MV-4-11 (cell line): ENCODE results near the gene OIP5.
"Not testable (repeated sequence)": the region's sequence is repeated elsewhere in the genome, so short reads cannot be mapped to it uniquely, and the experiment has no call there.

Experiments
- DNase-seq: peaks from one replicate; lab custom pipeline; 2025; lab: John Stamatoyannopoulos, UW

OIP5 gene

DNA sequence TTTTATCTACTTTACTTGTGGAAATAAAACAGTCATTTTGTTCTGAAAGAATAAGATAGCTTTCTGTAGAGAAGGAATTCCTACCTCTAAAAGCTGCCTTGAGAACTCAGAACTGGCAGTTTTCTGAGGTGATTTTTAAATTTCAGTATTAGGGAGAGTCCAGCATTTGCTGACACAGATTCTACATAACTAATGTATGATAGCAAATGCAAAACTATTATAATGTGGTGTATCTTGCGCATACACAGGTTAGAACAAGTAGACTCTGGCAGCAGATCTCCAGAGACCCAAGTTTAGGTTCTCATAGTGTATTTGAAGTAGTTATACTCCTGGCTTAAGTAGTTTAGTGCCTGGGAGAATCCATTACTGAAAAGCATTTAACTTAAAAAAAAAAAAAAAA, 30.8 kb downstream of the OIP5 start:
- DNase-seq, result no peak

DNA sequence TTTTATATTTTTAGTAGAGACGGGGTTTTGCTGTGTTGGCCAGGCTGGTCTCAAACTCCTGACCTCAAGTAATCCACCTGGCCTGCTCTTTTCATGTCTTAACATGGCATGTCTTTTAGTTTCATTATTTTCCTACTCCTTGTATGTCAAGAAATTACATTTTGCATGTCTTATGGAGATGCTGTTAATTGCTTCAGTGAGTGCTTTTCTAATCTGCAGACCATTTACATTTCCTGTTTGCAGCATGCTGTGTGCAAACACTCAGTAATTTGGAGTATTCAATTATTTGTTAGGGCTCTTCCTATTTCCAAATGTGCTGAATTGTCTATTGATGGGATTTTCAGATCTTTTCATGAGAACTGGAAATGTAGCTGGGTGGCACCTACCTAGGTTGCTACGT, 31.3 kb downstream of the OIP5 start:
- DNase-seq, result not testable (repeated sequence)

DNA sequence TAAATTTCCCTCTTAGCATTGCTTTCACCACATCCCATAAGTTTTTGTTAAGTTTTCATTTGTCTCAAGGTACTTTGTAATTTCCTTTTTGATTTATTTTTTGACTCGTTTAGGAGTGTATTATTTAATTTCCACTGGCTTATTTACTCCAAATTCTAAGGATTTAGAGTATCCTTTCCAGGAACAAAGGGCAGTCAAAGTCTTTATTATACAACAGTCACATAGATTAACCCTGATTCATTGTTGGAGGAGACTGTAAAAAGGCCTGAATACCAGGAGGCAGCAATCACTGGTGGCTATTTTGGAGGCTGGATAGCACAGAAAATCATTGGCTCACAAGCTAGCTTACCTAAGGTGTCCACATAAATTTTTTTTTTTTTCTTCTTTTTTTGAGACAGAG, 39.9 kb downstream of the OIP5 start:
- no peak for DNase-seq

DNA sequence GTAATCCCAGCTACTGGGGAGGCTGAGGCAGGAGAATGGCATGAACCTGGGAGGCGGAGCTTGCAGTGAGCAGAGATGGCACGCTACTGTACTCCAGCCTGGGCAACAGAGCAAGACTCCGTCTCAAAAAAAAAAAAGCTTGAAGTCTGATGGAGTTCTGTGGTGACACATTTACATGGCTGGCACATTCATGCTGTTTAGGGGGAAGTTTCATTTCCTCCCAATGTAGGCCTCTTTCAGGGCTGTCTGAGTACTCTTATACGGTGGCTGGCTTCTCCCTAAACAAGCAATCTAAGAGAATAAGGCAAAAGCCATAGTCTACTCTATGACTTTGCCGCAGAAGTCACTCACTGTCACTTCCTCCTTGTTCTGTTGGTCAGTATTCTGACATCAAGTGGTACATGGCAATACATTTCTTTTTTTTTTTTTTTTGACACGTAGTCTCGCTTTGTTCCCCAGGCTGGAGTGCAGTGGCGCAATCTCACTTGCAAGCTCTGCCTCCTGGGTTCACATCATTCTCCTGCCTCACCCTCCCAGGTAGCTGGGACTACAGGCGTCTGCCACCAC, 41.2 kb downstream of the OIP5 start:
- DNase-seq, result peak; percentile 99

DNA sequence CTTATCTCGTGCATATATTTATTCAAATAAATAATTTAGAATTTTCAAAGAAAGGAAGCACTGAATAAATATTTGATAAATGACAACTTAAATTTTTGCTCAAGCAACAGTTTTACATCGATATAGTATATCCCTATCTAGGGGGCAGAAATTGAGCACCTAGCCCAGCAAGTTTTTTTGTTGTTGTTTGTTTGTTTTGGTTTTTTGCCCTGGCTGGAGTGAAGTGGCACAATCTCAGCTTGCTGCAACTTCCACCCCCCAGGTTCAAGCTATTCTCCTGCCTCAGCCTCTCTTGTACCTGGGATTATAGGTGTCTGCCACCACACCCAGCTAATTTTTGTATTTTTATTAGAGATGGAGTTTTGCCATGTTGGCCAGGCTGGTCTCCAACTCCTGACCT, 42.4 kb downstream of the OIP5 start:
- DNase-seq, result no peak

DNA sequence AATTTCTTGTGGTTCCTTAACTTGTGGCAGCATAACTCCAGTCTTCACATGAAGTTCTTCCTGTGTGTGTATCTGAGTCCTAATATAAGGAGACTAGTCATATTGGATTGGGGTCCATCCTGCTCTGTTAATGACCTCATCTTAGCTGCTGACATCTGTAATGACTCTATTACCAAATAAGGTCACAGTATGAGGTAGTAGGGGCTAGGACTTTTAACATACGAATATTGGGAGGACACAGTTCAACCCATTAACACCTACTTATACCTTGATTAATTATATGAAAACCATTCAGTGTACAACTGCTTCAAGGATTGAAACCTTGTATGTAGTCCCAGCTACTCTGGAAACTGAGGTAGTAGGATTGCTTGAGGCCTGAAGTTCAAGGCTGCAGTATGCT, 43.9 kb downstream of the OIP5 start:
- no peak for DNase-seq

DNA sequence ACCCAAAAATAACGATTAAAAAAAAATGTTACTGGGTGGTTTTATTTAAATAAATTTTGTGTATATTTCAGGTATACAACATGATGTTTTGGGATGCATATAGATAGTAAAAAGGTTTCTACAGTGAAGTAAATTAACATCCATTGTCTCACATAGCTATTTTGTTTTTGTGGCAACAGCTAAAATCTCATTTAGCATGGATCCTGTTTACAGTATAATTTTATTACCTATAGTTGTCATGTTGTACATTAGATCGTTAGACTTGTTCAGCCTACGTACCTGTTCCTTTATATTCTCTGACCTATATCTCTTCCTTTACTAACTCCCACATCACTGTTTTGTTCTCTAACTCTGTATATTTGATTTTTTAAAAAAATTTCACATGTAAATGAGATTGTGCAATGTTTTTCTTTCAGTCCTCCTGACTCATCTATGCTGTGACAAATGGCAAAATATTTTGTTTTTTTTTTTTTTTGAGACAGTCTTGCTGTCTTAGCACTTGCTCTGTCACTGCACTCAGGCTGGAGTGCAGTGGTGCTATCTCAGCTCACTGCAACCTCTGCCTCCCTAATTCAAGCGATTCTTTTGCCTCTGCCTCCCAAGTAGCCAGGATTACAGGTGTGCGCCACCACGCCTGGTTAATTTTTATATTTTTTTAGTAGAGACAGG, 45.6 kb downstream of the OIP5 start:
- peak; percentile 73 for DNase-seq

DNA sequence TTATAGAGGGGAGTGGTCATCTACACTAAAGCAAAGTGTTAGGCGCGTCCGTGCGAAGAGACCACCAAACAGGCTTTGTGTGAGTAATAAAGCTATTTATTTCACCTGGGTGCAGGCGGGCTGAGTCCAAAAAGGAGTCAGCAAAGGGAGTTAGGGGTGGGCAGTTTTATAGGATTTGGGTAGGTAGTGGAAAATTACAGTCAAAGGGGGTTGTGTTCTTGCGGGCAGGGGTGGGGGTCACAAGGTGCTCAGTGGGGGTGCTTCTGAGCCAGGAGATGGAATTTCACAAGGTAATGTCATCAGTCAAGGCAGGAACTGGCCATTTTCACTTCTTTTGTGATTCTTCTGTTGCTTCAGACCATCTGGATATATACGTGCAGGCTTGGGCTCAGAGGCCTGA, 47.1 kb downstream of the OIP5 start:
- no peak for DNase-seq

DNA sequence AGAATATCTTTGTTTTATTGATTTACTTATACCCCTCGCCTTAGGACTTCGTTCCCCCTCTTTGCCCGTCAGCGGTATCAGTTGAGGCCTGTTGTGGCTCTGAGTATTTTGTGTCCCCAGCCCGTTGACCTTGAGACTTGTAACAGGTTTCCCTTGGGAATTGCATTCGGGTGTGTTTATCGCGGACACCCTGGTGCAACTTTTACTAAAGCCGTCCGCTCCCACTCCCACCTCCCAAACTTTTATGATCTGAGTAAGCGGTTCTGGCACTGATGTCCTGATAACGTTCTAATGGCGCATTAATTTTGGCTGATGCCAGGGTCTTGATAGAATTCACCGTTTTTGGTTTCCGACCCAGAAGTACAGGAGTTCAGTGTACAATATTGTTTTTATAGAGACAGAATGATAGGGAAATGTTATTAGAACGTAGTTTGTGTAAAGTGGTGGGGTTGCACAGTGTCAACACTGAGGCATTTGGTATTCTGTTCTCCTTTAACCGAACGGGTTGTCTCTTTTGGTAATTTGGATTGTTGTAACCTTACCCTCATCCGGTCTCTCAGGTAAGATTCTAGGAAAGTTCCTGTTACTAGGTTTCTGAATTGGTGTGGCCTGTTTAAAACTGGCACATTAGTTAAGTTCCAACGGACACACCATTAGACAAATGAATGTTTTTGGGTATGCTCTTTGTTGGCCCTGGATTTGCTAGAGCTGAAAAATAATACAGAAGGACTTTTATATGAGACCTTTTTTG, 47.8 kb downstream of the OIP5 start:
- no peak for DNase-seq

DNA sequence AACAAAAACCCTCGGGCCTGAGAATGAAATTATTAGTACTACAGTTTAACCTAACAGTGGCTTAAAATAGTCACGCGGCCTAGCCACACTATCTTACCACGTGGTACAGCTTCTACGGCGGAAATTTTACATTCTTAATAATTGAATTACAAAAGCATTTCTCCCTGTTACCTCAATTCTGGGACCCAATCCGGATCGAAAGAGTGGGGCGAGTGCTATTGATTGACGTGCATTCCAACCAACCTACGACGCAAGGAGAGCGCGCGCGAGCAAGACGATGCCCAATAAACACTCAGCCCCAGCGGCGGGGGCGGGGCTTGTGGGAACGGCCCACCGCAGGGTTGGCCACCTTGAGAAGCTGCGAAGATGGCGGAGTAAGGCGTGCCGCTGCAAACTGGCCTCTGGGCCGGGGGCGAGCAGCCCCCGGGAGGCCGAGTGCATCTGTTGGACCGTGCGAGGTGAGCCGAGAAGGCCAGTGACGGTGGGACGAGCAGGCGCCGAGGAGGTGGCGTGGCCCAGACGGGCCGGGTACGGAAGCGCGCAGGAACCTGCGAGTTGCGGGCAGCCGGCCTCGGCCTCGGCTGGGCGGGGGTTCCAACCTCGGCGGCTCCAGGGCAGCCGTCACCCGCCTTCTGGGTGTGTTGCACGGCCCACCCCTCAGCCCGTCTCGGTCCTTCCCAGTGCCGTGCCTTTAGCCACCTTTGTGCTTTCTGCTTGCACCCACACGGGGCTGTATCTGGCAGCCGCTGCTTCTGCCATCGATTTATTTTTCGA, 48.6 kb downstream of the OIP5 start:
- DNase-seq, result peak; percentile 98

DNA sequence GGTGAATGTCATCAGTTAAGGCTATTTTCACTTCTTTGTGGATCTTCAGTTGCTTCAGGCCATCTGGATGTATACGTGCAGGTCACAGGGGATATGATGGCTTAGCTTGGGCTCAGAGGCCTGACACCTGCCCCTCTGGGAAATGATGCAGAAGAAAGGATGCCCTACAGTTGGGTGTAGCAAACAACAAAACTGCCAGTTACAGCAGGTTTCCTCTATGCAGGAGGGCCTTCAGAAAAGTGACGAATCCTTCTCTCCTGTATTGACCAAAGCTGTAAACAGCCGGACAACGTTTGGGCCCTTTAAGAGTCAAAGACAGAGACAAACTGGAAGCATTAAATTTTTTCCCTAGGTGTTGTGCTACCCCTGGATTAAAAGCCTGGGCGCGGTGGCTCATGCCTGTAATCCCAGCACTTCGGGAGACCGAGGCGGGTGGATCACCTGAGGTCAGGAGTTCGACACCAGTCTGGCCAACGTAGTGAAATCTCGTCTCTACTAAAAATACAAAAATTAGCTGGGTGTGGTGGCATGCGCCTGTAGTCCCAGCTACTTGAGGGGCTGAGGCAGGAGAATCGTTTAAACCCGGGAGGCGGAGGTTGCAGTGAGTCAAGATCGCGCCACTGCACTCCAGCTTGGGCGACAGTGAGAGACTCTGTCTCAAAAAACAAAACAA, 49.3 kb downstream of the OIP5 start:
- not testable (repeated sequence) for DNase-seq

DNA sequence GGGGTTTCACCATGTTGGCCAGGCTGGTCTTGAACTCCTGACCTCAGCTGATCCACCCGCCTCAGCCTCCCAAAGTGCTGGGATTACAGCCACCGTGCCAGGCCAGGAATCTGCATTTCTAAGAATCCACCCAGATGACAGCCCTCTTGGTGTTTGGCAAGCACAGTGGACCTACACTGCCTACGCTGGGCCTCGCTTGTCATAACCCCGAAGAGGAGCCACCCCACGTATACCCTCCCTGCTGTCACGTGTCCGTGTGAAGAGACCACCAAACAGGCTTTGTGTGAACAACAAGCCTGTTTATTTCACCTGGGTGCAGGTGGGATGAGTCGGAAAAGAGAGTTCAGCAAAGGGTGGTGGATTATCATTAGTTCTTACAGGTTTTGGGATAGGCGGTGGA, 50.0 kb downstream of the OIP5 start:
- not testable (repeated sequence) for DNase-seq

DNA sequence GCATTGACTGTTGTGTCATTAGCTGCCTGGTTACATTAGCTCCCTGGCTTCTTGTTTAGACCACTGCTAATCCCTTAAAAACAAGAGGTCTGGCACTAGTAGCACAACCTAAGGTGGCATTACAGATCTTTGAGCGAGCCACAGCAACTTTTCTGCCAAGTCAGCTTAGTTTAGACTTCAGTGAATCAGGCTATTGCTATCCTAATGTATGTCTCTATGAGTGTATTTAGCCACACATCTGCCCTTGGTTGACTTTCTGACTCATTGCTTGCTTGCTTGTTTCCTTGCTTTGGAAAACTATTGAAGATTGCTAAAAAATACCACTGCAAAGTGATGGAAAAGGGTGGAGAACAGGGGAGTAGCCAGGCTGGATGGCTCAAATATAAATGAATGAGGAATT, 51.2 kb downstream of the OIP5 start:
- peak; percentile 5 for DNase-seq

DNA sequence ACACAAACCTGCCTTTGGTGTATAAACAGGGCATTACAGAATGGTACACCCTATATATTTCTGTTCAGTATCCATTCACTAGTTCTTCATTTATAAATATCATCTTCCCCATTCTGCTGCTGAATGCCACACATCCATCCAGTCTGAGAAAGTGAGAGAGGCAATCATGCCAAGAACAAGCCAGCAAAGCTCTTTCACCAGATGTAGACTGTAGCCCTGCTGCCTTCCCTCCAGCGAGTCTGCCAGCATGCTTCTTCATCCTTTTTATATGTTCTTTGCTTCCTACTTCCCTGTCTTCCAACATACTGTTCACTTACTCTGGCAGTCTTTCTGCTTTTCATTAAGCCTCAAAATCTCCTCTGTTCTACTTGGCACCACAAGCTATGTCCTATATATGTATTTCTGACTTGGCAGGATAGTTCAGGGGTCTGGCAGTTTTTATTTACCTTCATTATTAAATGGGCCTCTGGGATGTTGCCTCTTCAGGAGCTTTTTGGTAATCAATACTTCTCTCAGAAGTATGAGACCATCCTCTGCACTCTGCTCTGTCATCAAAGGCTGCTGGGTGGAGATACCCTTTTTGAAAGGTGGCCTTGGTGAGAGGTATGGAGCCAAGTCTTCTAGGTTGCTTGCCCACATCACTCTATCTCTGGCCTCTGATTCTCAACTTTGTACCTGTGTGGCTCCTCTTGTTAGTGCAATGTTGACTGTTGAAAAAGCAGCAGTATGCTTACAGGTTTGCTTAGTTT, 52.7 kb downstream of the OIP5 start:
- no peak for DNase-seq

DNA sequence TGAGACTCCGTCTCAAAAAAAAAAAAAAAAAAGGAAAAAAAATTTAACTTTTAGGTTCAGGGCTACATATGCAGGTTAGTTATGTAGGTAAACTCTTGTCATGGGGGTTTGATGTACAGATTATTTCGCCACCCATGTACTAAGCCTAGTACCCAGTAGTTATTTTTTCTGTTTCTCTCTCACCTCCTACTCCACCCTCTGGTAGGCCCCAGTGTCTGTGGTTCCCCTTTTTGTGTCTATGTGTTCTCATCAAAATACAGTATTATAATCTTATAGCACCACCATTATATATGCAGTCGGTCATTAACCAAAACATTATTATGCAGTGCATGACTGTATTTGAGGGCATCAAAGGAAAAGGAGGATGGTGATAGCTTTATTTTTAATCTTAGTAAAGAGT, 54.1 kb downstream of the OIP5 start:
- DNase-seq, result peak; percentile 58

DNA sequence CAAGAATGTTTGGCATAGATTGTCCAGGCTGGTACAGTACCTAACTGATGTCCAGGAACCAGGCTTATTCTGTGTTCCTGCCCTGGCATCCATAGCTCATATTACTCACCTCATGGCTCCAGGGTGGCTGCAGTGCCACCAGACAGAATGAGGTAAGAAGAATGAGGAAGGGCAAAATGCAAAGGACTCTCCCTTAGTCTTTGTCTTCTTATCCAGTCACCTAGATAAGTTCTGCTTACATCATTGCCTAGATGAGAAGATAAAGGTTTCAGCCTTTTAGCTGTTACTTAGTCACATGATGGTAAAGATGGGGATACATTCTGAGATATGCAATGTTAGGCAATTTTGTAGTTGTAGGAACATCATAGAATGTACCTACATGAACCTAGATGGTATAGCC, 55.6 kb downstream of the OIP5 start:
- DNase-seq, result no peak

DNA sequence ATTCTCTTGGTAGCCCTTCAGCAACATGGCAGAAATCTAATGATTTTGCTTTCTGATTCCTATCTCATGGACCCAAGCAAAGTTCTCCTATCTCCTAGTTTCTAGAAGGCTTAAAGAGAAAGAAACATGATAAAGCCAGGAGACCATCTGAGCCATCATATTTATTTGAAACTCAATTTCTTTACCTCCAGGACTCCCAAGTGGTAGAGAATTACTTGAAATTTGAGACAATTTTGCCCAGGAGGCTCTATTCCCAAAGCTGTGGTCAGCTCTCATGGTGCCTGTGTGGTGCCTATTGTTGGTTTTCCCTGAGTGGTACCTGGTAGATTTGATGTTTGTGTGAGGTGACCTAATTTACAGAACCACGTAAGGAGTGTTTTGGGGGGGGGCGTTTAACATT, 62.5 kb downstream of the OIP5 start:
- no peak for DNase-seq

DNA sequence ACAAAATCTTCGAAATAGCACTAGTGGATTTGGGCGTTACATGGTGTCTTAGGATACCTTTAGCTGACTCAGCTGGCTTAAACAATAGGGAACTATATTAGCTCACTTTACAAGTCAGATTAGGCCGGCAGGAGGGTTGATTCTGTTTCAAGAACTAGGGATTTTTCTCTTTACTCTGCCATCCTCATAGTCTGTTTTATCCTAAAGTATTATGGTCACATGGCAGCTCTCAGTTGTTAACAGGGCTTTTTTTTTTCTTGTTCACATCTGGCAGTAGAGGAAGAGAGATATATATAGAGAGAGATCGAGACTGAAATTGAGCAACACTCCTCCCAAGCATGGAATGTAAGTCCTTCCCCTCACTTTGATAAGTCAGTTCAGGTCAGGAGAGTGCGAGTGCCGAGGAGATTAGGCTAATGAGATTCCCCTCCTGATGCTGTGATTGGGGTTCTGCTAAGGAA, 68.5 kb downstream of the OIP5 start:
- peak; percentile 85 for DNase-seq

DNA sequence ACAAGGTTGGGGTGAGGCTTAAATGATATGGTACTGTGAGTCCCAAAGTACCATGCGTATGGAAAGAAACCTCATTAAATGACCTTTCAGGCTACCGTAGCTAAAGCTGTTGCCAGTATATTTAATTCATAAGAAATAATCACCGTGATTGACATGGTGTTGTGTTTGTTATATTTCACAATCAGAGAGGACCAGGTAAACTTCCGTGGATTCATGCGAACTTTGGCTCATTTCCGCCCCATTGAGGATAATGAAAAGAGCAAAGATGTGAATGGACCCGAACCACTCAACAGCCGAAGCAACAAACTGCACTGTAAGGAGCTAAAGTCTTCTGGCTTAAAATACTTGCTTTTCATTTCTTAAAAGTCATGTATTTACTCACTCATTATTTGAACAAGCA, 69.8 kb downstream of the OIP5 start:
- no peak for DNase-seq

DNA sequence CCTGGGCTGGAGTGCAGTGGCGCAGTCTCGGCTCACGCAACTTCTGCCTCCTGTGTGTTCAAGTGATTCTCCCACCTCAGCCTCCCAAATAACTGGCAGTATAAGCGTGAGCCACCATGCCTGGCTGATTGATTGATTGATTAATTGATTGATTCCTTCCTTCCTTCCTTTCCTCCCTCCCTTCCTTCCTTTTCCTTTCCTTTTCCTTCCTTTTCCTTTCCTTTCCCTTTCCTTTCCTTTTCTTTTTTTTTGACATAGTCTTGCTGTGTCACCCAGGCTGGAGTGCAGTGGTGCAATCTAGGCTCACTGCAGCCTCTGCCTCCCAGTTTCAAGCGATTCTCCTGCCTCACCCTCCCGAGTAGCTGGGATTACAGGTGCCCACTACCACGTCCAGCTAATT, 71.5 kb downstream of the OIP5 start:
- DNase-seq, result not testable (repeated sequence)

DNA sequence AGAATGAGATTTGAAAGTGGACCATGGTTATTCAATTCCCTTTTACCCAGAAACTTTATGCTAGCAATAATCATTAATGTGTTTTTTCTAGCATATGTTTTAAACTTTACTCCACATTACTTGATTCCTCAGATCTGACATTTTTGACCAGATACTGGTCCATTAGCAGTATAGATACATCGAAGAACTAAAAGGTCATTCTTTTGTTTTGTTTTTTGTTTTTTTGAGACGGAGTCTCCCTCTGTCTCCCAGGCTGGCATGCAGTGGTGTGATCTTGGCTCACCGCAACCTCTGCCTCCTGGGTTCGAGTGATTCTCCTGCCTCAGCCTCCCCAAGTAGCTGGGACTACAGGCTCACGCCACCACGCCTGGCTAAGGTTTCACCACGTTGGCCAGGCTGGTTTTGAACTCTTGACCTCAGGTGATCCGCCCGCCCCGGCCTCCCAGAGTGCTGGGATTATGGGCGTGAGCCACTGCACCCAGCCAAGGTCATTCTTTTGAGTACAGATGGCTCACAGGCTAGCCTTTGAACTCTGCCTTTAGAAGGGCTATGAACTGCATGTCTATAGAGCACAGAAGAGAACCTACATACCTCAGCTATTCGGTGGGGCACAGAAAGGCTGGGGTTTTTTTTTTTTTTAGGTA, 72.7 kb downstream of the OIP5 start:
- no peak for DNase-seq
